ENCODE results near the gene KLHL30. TPM values are rescaled to one million over a fixed set of nuclear protein-coding genes. Genes with fewer than 3 reads are reported as not detected.
A peak's percentile ranks its signal among the peaks of the same experiment; 100 is the strongest.

The KLHL30 gene
- 1 to 10 TPM in 1 of 2 donors, under 1 TPM in 1; 0.96 to 1.0 TPM for total RNA-seq
- under 1 TPM; 0.06 to 0.18 (median 0.13) TPM for polyA plus RNA-seq (ENCODE audit: insufficient read length in 6 of 6)
- long read RNA-seq, donor 1: 0 reads
- long read RNA-seq, donor 2: 0 reads
- long read RNA-seq, donor 3: 0 reads
- long read RNA-seq, donor 4: 0 reads
- long read RNA-seq, donor 5: 0 reads
- long read RNA-seq, donor 6: 0 reads
- long read RNA-seq, donor 7: 0 reads
- long read RNA-seq, donor 8: 0 reads
- long read RNA-seq, donor 9: 0 reads
- long read RNA-seq, donor 10: 0 reads
- long read RNA-seq, donor 11: 0 reads
- long read RNA-seq, donor 12: 0 reads

- DNase-seq (peak in 1 of 4 donors; percentile 67), ATAC-seq (peak; percentile 44)
- no peak within 1 kb of the TSS for H3K4me3 ChIP-seq
- no peaks in the 10 kb centered on the region for H3K9me3 ChIP-seq
- intact Hi-C loops (cut with DNase I): no loop called here
- no peaks in the 10 kb centered on the region for H3K36me3 ChIP-seq
- no peak within 1 kb of the TSS for H3K27ac ChIP-seq
- no peak for TF ChIP-seq CTCF (IDR thresholded peaks at IDR 0.05)
- H3K4me1 ChIP-seq: peaks cover 0 to 35% of the 10 kb centered on the region in 2 donors
- H3K27me3 ChIP-seq: peaks cover 0 to 12% of the 10 kb centered on the region in 2 donors
Measured at GRCh38 chr2:238138331-238139195, at the start of gene KLHL30. Gene KLHL30 (plus strand): TSS chr2:238138668. CDS start chr2:238140755, 2,087 bp downstream.

GRCh38 chr2:238090887-238091286 lies 47.6 kb upstream of the KLHL30 start:
- no peak for DNase-seq
- Histone ChIP-seq H3K4me3 (no peak overlapping the region), H3K4me1 (peaks cover 0 to 10% of the 10 kb centered on the region in 2 donors), H3K27ac (no peak overlapping the region), H3K27me3 (no peaks in the 10 kb centered on the region), H3K9me3 (no peaks in the 10 kb centered on the region), H3K36me3 (peaks cover 0 to 24% of the 10 kb centered on the region in 2 donors)
- intact Hi-C loops (cut with DNase I): no loop called here
- no peak for TF ChIP-seq CTCF (IDR thresholded peaks at IDR 0.05)
- no peak for ATAC-seq

GRCh38 chr2:238091436-238092060 lies 46.9 kb upstream of the KLHL30 start:
- Histone ChIP-seq H3K27me3 (no peaks in the 10 kb centered on the region), H3K36me3 (peaks cover 0 to 19% of the 10 kb centered on the region in 2 donors), H3K9me3 (no peaks in the 10 kb centered on the region), H3K4me1 (peaks cover 0 to 10% of the 10 kb centered on the region in 2 donors), H3K4me3 (no peak overlapping the region), H3K27ac (no peak overlapping the region)
- no peak for TF ChIP-seq CTCF (IDR thresholded peaks at IDR 0.05)
- DNase-seq (peak in 1 of 4 donors; percentile 66), ATAC-seq (no peak)
- intact Hi-C loops (cut with DNase I): no loop called here

- peaks cover 0 to 19% of the 10 kb centered on the region in 2 donors for H3K36me3 ChIP-seq
- no peak overlapping the region for H3K27ac ChIP-seq
- DNase-seq (peak in 1 of 4 donors; percentile 47), ATAC-seq (no peak)
- no peaks in the 10 kb centered on the region for H3K4me1 ChIP-seq
- TF ChIP-seq CTCF (IDR thresholded peaks at IDR 0.05): no peak
- H3K4me3 ChIP-seq: no peak overlapping the region
- no peaks in the 10 kb centered on the region for H3K27me3 ChIP-seq
- intact Hi-C loops (cut with DNase I): no loop called here
- no peaks in the 10 kb centered on the region for H3K9me3 ChIP-seq
Measured at GRCh38 chr2:238092486-238093035, 45.9 kb upstream of the KLHL30 start.

Measured in left lung (tissue), 14 donors.